ENCODE data around the gene ADAMTS6. TPM values are rescaled to one million over a fixed set of nuclear protein-coding genes. Genes with fewer than 3 reads are reported as not detected.
A peak's percentile ranks its signal among the peaks of the same experiment; 100 is the strongest.

The ADAMTS6 gene
- polyA plus RNA-seq, 3 donors = 1.3 to 2.1 (median 2.0) TPM

DNA sequence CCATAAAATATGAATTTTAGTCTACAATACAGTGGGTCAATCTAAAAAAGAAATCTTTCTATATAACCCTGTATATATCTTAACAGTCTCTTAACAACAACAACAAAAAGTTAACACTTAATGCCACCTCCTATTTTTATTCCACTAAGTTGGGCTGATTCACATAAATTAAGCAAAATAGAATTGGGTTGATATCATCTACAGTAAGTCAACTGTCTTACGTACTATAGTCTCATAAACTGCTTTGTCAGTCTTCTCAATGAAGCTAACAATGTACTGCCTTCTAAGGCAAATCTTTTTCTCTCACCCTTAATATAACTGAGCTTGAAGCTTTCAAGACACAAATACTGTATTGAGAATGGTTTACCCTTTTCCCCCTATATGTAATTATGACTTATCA lies 185.7 kb downstream of the ADAMTS6 start:
- no peak for DNase-seq (ENCODE audit: low read depth in 3 of 3, low spot score in 2 of 3)

GRCh38 chr5:65292196-65292595 lies 189.5 kb downstream of the ADAMTS6 start:
- DNase-seq (ENCODE audit: low read depth in 3 of 3, low spot score in 2 of 3) = no peak

GRCh38 chr5:65290677-65291076 lies 191.0 kb downstream of the ADAMTS6 start:
- no peak for DNase-seq (ENCODE audit: low read depth in 3 of 3, low spot score in 2 of 3)

DNA sequence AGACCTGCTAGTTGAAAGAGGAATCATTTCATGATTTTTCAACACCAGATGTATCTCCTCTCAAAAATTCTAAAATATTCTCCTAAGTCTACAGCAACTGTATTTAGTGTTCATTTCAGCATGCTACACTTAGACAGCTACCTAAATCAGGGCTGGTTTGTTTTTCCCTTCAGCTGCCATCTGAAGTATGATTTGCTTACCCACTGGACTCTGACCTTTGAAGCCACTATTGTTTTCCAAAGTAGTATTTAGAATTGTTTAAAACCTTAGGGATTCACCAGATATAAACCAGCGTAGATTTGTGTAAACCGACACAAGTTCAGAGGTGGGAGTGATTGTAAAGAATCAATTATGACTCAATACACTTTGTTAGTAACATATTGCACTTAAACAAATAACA lies 193.1 kb downstream of the ADAMTS6 start:
- no peak for DNase-seq (ENCODE audit: low read depth in 3 of 3, low spot score in 2 of 3)

DNA sequence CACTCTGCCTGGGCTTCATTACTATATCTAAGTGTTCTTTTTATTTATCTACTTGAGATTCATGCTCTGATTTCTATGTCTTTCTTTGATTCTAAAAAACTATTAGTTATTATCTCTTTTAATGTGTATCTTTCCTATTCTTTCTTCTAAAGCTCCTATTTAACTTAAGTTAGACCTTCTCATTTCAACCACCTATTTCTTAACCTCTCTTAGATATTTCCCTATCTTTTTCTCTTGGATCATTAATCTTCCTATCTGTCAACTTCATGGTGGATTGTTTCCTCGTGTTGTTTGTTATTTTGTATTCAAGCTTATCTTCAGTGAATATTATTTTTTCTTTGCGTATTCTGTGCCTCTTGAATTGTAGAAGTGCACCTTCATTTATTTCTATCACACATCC lies 202.1 kb downstream of the ADAMTS6 start:
- no peak for DNase-seq (ENCODE audit: low read depth in 3 of 3, low spot score in 2 of 3)

DNA sequence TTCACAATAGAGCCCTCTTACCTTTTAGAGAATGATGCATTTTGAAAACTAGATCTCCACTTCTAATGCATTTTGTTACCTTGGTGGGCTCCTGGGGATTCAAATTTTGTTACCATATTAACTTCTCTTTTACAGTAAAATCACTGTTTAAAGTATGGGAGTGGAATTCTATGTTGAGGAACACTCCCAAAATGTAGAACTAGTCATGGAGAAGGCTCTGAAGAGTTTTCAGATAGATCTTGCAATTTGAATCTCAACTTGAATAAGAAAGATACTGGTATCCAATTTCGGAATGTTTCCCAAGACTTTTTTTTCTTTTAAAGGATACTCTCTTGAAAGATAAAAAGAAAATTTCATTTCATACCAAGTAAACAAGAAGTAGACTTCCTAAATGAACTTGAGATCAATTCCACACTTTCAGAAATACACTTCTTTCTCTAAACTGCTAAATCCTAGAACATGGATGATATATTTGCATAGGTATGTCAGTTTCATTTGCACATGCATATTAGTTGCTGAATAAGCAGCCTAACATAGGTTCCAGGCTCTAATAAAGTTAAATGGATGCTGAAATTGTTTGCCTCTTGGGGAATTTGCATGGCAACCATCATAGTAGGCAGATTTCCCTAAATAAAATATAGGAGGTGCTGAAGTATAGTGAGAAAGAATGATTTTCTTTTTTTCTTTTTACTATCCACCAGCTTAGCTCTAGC lies 205.4 kb downstream of the ADAMTS6 start:
- DNase-seq (ENCODE audit: low read depth in 3 of 3, low spot score in 2 of 3) = no peak

GRCh38 chr5:65271906-65272305 lies 209.8 kb downstream of the ADAMTS6 start:
- DNase-seq (ENCODE audit: low read depth in 3 of 3, low spot score in 2 of 3) = no peak

- no peak for DNase-seq (ENCODE audit: low read depth in 3 of 3, low spot score in 2 of 3)
Measured at GRCh38 chr5:65268525-65268924, 213.2 kb downstream of the ADAMTS6 start.

DNA sequence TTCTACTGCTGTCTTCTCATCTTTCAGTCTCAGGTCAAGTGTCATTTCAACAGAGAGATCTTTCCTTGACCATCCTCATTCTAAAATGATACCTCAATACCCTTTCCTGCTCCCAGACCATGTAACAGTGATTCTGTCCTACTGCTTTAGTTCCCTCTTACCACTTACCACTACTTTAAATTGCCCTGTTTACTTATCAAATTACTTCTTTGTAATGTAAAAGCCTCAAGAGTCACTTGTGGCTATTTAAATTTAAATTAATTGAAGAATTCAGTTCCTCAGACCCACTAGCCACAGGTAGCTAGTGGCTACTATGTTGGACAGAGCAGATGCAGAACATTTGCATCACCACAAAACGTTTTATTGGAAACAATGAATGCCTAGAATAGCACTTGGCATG lies 217.3 kb downstream of the ADAMTS6 start:
- no peak for DNase-seq (ENCODE audit: low read depth in 3 of 3, low spot score in 2 of 3)

- no peak for DNase-seq (ENCODE audit: low read depth in 3 of 3, low spot score in 2 of 3)
Measured at GRCh38 chr5:65263321-65263720, 218.4 kb downstream of the ADAMTS6 start.

GRCh38 chr5:65262649-65263059 lies 219.1 kb downstream of the ADAMTS6 start:
- peak in 1 of 3 donors; percentile 29 for DNase-seq (ENCODE audit: low read depth in 3 of 3, low spot score in 2 of 3)

- no peak for DNase-seq (ENCODE audit: low read depth in 3 of 3, low spot score in 2 of 3)
Measured at GRCh38 chr5:65262096-65262495, 219.6 kb downstream of the ADAMTS6 start.

DNA sequence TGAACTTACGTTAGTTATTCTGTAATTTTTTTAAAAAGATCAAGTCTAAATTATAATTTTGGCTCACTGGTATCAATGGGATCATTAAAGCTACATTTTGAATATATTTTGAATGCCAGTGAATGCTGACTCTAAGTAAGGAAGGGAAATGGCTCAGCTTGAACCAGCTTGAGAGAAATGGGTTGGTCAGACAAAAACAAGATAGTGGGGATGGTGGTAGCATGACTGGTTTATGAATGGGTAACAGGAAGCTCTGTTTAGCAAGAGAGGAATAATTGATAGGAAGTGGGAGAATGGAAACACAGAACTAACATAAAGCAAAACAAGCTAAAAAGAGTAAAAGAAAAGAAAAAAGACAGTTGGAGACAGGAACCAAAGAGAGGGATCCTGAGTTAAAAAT lies 220.2 kb downstream of the ADAMTS6 start:
- DNase-seq (ENCODE audit: low read depth in 3 of 3, low spot score in 2 of 3) = no peak

- no peak for DNase-seq (ENCODE audit: low read depth in 3 of 3, low spot score in 2 of 3)
Measured at GRCh38 chr5:65255294-65255693, 226.4 kb downstream of the ADAMTS6 start.

DNA sequence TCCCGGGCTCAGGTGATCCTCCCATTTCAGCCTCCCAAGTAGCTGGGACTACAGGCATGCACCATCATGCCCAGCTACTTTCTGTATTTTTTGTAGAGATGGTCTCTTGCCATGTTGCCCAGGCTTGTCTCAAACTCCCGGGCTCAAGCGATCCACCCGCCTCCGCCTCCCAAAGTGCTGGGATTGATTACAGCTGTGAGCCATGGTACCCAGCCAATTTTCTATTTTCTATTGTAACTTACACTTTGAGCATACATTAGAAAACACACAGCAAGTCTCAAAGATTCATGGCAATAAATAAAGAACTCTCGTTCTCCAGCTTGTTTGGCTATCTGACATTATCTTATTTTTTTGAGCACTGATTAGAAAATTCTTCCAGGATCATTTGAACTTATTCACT lies 228.7 kb downstream of the ADAMTS6 start:
- no peak for DNase-seq (ENCODE audit: low read depth in 3 of 3, low spot score in 2 of 3)

DNA sequence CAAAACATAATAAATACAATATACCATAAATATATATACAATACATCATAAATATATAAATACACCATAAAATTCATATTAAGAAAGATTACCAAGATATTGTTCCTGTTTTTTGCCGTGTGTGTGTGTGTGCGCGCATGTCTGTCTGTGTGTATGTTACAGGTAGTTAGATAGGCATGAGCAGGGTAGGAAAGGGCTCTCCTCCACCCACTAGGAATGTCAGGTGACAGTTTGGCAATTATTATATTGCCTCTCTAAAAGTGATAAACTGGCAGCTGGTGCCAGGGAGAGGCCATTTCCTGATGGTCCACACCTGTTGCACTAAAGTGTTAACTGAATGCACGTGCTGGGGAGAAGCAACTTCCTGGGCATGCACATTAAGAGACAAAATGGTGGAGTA lies 232.8 kb downstream of the ADAMTS6 start:
- DNase-seq (ENCODE audit: low read depth in 3 of 3, low spot score in 2 of 3) = no peak

DNA sequence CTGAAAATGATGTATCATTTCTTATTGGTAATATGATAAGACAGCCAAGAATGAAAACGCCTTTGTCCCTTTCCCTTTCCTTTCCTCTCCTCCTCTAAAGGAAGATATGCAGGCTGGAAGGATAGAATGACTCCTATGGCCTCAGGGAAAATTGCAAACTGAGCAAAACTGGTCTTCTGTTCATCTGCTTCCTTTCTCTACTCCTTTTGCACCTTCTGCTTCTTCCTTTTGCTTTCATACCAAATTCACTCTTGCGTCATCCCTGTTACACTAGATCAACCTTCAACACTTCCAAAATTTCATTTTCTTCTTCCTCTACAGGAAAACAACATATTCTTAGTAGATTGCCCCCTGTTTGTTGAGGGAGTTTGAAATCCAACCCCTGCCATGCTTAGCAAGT lies 234.1 kb downstream of the ADAMTS6 start:
- no peak for DNase-seq (ENCODE audit: low read depth in 3 of 3, low spot score in 2 of 3)

DNA sequence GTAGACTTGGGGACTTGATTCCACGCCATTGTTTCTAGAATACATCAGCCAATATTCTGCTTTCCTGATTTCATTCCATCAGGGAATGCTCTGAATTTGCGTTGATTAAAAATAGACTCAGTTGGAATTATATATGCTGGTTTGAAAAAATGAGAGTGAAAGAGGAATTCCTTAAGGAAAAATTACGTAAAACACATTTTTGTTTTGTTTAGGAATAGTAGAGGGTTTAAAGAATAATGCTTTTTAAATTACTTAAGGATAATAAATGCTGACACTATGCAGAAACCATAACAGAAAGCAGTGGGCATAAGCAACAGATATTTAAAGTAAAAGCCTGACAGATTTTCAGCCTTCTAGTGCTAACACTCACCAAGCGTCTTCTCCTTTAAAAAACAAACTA lies 235.0 kb downstream of the ADAMTS6 start:
- no peak for DNase-seq (ENCODE audit: low read depth in 3 of 3, low spot score in 2 of 3)

GRCh38 chr5:65244031-65244430 lies 237.7 kb downstream of the ADAMTS6 start:
- DNase-seq (ENCODE audit: low read depth in 3 of 3, low spot score in 2 of 3) = no peak

DNA sequence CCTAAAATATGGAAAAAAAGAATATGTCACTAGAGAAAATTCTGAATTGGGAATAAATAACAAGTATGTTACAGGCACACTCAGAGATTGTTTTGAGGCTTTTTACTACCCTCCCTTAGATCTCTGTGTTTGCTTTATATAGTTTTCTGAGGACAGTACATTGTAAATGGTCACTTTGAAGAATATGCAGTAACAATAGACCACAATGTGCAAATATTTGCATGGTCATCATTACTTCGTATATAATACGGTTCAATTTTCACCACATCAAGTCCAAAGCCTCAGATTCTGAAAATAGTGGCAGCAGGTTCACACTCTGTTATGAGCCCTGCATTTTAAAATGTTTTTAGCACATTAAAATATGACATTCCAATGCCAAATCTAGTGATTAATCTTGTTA lies 238.6 kb downstream of the ADAMTS6 start:
- no peak for DNase-seq (ENCODE audit: low read depth in 3 of 3, low spot score in 2 of 3)

- no peak for DNase-seq (ENCODE audit: low read depth in 3 of 3, low spot score in 2 of 3)
Measured at GRCh38 chr5:65229841-65230240, 251.9 kb downstream of the ADAMTS6 start.

GRCh38 chr5:65213921-65214525 lies 267.7 kb downstream of the ADAMTS6 start:
- DNase-seq (ENCODE audit: low read depth in 3 of 3, low spot score in 2 of 3) = no peak

DNA sequence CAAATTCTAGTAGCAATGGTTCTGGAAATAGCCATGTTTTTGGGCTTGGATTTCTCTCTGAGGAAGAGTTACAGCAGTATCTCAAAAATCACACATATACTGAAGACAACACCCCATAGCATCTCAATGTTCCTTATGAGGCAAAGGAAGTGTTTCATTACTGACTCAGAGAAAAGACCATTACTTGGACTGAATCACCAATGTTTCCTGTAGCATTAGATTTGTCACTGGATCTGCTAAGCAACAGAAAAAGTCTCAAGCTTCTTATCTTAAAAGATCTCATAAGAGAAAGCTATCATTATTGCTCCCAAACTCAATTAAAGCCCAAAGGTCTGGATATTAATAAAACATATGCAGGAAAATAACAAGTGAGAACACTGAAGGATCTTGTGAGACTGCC lies 272.4 kb downstream of the ADAMTS6 start:
- no peak for DNase-seq (ENCODE audit: low read depth in 3 of 3, low spot score in 2 of 3)
